ENCODE results near the gene TPGS1.

TPGS1 gene

GRCh38 chr19:465056-465816 is 42.1 kb upstream of the TPGS1 start:
- Histone ChIP-seq H3K27me3 (ENCODE audit: insufficient read depth, poor library complexity, severe bottlenecking) (peaks cover 9% of the 10 kb centered on the region), H3K9me3 (ENCODE audit: severe bottlenecking) (no peaks in the 10 kb centered on the region), H3K27ac (ENCODE audit: poor library complexity, severe bottlenecking) (no peak overlapping the region), H3K36me3 (ENCODE audit: low read depth) (no peaks in the 10 kb centered on the region), H3K4me3 (ENCODE audit: severe bottlenecking) (no peak overlapping the region), H3K4me1 (ENCODE audit: insufficient read depth, poor library complexity, severe bottlenecking) (no peaks in the 10 kb centered on the region)
- TF ChIP-seq CTCF (IDR thresholded peaks at IDR 0.05; ENCODE audit: poor library complexity, severe bottlenecking): no peak
- DNase-seq (ENCODE audit: low spot score): no peak
- ATAC-seq (ENCODE audit: low read depth): no peak

- Histone ChIP-seq H3K27me3 (ENCODE audit: insufficient read depth, poor library complexity, severe bottlenecking) (no peaks in the 10 kb centered on the region), H3K9me3 (ENCODE audit: severe bottlenecking) (no peaks in the 10 kb centered on the region), H3K36me3 (ENCODE audit: low read depth) (no peaks in the 10 kb centered on the region), H3K4me1 (ENCODE audit: insufficient read depth, poor library complexity, severe bottlenecking) (no peaks in the 10 kb centered on the region), H3K4me3 (ENCODE audit: severe bottlenecking) (no peak overlapping the region), H3K27ac (ENCODE audit: poor library complexity, severe bottlenecking) (no peak overlapping the region)
- DNase-seq (ENCODE audit: low spot score) (no peak), ATAC-seq (ENCODE audit: low read depth) (no peak)
- TF ChIP-seq CTCF (IDR thresholded peaks at IDR 0.05; ENCODE audit: poor library complexity, severe bottlenecking): no peak
Measured at GRCh38 chr19:467554-467953, 39.7 kb upstream of the TPGS1 start.

GRCh38 chr19:468587-469256 is 38.6 kb upstream of the TPGS1 start:
- no peak for ATAC-seq (ENCODE audit: low read depth)
- Histone ChIP-seq H3K4me1 (ENCODE audit: insufficient read depth, poor library complexity, severe bottlenecking) (no peaks in the 10 kb centered on the region), H3K4me3 (ENCODE audit: severe bottlenecking) (no peak overlapping the region), H3K9me3 (ENCODE audit: severe bottlenecking) (no peaks in the 10 kb centered on the region), H3K27ac (ENCODE audit: poor library complexity, severe bottlenecking) (no peak overlapping the region), H3K27me3 (ENCODE audit: insufficient read depth, poor library complexity, severe bottlenecking) (no peaks in the 10 kb centered on the region), H3K36me3 (ENCODE audit: low read depth) (no peaks in the 10 kb centered on the region)
- no peak for DNase-seq (ENCODE audit: low spot score)
- TF ChIP-seq CTCF (IDR thresholded peaks at IDR 0.05; ENCODE audit: poor library complexity, severe bottlenecking): no peak

- Histone ChIP-seq H3K27ac (ENCODE audit: poor library complexity, severe bottlenecking) (no peak overlapping the region), H3K36me3 (ENCODE audit: low read depth) (no peaks in the 10 kb centered on the region), H3K9me3 (ENCODE audit: severe bottlenecking) (no peaks in the 10 kb centered on the region), H3K4me1 (ENCODE audit: insufficient read depth, poor library complexity, severe bottlenecking) (no peaks in the 10 kb centered on the region), H3K4me3 (ENCODE audit: severe bottlenecking) (no peak overlapping the region), H3K27me3 (ENCODE audit: insufficient read depth, poor library complexity, severe bottlenecking) (no peaks in the 10 kb centered on the region)
- DNase-seq (ENCODE audit: low spot score) (no peak), ATAC-seq (ENCODE audit: low read depth) (no peak)
- no peak for TF ChIP-seq CTCF (IDR thresholded peaks at IDR 0.05; ENCODE audit: poor library complexity, severe bottlenecking)
Measured at GRCh38 chr19:469833-470232, 37.5 kb upstream of the TPGS1 start.

- H3K36me3 ChIP-seq (ENCODE audit: low read depth): no peaks in the 10 kb centered on the region
- no peaks in the 10 kb centered on the region for H3K9me3 ChIP-seq (ENCODE audit: severe bottlenecking)
- no peak for TF ChIP-seq CTCF (IDR thresholded peaks at IDR 0.05; ENCODE audit: poor library complexity, severe bottlenecking)
- ATAC-seq (ENCODE audit: low read depth) (no peak), DNase-seq (ENCODE audit: low spot score) (no peak)
- H3K4me3 ChIP-seq (ENCODE audit: severe bottlenecking): no peak overlapping the region
- no peak overlapping the region for H3K27ac ChIP-seq (ENCODE audit: poor library complexity, severe bottlenecking)
- H3K27me3 ChIP-seq (ENCODE audit: insufficient read depth, poor library complexity, severe bottlenecking): no peaks in the 10 kb centered on the region
- H3K4me1 ChIP-seq (ENCODE audit: insufficient read depth, poor library complexity, severe bottlenecking): no peaks in the 10 kb centered on the region
Measured at GRCh38 chr19:470701-471100, 36.6 kb upstream of the TPGS1 start.

Data from RWPE2 (cell line).